Naive thymus-derived CD8-positive, alpha-beta T cell (primary cell): ENCODE measurements around the gene CBLIF. TPM values are rescaled to one million over a fixed set of nuclear protein-coding genes. Genes with fewer than 3 reads are reported as not detected.
A peak's percentile ranks its signal among the peaks of the same experiment; 100 is the strongest.
"Not testable (repeated sequence)": the region's sequence is repeated elsewhere in the genome, so short reads cannot be mapped to it uniquely, and the experiment has no call there.

ENCODE experiments used
- ATAC-seq, 2 donors: fragments of 150-1000 bp; cut with Tn5 transposase in 1 of 2; sonication (Bioruptor Pico), chemical (Tn5 transposase) in 1 of 2; 1 replicate in 1 of 2; 2 replicates in 1 of 2; pipeline ENCODE4 v1.10.0; 2021; ENCODE audit warnings: mild to moderate bottlenecking in 2 of 2, moderate library complexity in 2 of 2
- POLR2A ChIA-PET: fragments of 350-600 bp; sonication (Branson Sonifier 250); formaldehyde crosslinking; loops from one replicate; lab custom pipeline; 2021; ENCODE audit warnings: antibody characterized with exemption; lab: Charles Lee
- DNase-seq, 10 donors: peaks; one replicate each; pipeline versions ENCODE4 v3.0.0 to v3.0.0-alpha.2; 2020 to 2022
- H3K27ac Mint-ChIP-seq, 10 donors: one replicate each; pipeline ENCODE4 v1.8.0; 2020 to 2022; ENCODE audit warnings: mild to moderate bottlenecking in 10 of 10, mixed read lengths in 10 of 10, moderate library complexity in 4 of 10, inconsistent platforms in 1 of 10
- H3K27me3 Mint-ChIP-seq, 5 donors: one replicate each; pipeline ENCODE4 v1.8.0; 2021 to 2022; ENCODE audit warnings: mixed read lengths in 5 of 5
- H3K36me3 Mint-ChIP-seq, 3 donors: one replicate each; pipeline ENCODE4 v1.8.0; 2020 to 2022; ENCODE audit warnings: mixed read lengths in 3 of 3, mild to moderate bottlenecking in 2 of 3, inconsistent platforms in 1 of 3
- H3K4me1 Mint-ChIP-seq, 4 donors: one replicate each; pipeline ENCODE4 v1.8.0; 2021 to 2022; ENCODE audit warnings: mixed read lengths in 4 of 4
- H3K4me3 Mint-ChIP-seq, 10 donors: one replicate each; pipeline ENCODE4 v1.8.0; 2020 to 2022; ENCODE audit warnings: mild to moderate bottlenecking in 10 of 10, mixed read lengths in 10 of 10, moderate library complexity in 6 of 10, inconsistent platforms in 1 of 10
- H3K9me3 Mint-ChIP-seq, 9 donors: one replicate each; pipeline ENCODE4 v1.8.0; 2020 to 2022; ENCODE audit warnings: mixed read lengths in 9 of 9, mild to moderate bottlenecking in 3 of 9, inconsistent platforms in 1 of 9, moderate library complexity in 1 of 9
- polyA plus RNA-seq, 3 donors: library from polyadenylated mRNA; unstranded; fragments of 300-500 nt; fragmentation: Illumina TruSeq; gene quantifications; one replicate each; pipeline ENCODE4 v1.2.3, GENCODE V29; 2021
- total RNA-seq, 8 experiments: library from RNA in 2 of 8; stranded (reverse) in 2 of 8; gene quantifications; one replicate each; pipeline ENCODE4 v1.2.3 and lab custom pipeline; 2021 to 2026

CBLIF gene
- total and polyA plus RNA-seq, 5 experiments from 2014 or later: not detected

DNA sequence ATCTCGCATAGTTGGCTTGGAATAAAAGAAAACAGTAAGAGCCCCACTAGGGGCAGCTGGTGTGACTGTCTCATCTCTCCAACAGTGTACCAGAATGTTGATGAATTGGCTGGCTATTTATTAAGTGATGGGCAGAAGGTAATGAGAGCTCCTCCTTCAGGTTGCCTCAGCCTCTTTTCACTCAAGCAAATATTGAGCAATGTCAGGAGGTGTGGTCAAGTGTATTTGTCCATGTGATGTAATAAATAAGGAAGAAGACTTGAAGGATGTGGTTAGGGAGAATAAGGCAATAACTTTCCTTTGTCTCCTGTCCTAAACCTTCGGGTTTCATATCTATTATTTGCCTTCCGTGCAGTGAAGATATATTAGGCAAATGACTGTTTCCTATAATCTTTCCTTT, 21.1 kb upstream of the CBLIF start, which contains the start of gene TCN1:
Gene TCN1 (minus strand): TSS at position 91 of the 400 bp plus-strand sequence. CDS start 17 bp downstream, at position 74.
- Mint-ChIP-seq H3K27ac (no peak within 1 kb of the TSS), H3K36me3 (peaks cover 0 to 2% (median 0%) of the 10 kb centered on the region in 3 donors), H3K4me3 (no peak within 1 kb of the TSS), H3K9me3 (peaks cover 0 to 14% (median 7%) of the 10 kb centered on the region in 9 donors), H3K4me1 (no peaks in the 10 kb centered on the region), H3K27me3 (peaks cover 1 to 22% (median 11%) of the 10 kb centered on the region in 5 donors)
- POLR2A ChIA-PET: no interaction called here
- ATAC-seq (no peak), DNase-seq (no peak)

DNA sequence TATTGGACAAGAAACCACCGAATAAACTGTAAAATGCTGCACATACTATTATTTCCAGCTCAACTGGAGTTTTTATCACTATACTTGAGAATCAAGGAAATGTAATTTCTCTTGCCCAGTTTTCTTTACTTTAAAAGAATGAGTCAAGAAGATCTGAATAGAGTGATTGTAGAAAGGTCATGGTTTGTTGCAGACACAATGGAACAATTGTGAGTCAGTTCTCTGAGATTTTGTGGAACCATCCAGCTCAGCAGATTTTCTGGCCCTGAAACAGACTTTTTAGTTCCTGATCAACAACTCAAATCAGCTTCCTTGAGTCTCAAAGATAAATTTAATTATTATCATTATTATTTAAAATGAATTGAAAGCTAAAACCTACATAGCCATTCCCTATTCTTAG, 19.7 kb upstream of the CBLIF start:
- H3K27me3 Mint-ChIP-seq: peaks cover 1 to 22% (median 10%) of the 10 kb centered on the region in 5 donors
- H3K36me3 Mint-ChIP-seq: no peaks in the 10 kb centered on the region
- H3K27ac Mint-ChIP-seq: no peak overlapping the region
- DNase-seq (no peak), ATAC-seq (no peak)
- POLR2A ChIA-PET: no interaction called here
- H3K4me1 Mint-ChIP-seq: no peaks in the 10 kb centered on the region
- H3K4me3 Mint-ChIP-seq: no peak overlapping the region
- H3K9me3 Mint-ChIP-seq: peaks cover 0 to 4% (median 0%) of the 10 kb centered on the region in 9 donors

DNA sequence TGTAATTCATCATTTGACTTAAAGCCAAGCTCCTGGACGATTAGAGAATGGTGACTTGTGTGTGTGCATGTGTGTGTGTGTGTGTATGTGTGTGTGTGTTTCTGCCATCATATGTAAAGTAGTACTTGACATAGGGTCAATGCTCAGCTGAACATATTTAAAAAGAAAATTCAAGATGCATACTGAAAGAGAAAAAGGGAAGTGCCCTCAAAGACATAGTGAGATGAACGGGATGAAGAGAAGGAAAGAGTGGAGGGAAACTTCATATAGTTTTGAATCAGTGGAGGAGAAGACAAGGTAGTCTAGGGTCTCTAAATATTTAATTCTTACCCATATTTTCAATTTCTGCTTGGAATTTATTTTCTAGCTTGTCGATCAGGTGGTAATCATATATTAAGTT, 17.0 kb upstream of the CBLIF start:
- no peaks in the 10 kb centered on the region for H3K36me3 Mint-ChIP-seq
- H3K9me3 Mint-ChIP-seq: peaks cover 0 to 3% (median 0%) of the 10 kb centered on the region in 9 donors
- no peak for ATAC-seq
- H3K4me1 Mint-ChIP-seq: peaks cover 0 to 10% (median 0%) of the 10 kb centered on the region in 4 donors
- no peak overlapping the region for H3K4me3 Mint-ChIP-seq
- DNase-seq: no peak
- POLR2A ChIA-PET: no interaction called here
- no peak overlapping the region for H3K27ac Mint-ChIP-seq
- H3K27me3 Mint-ChIP-seq: peaks cover 6 to 37% (median 12%) of the 10 kb centered on the region in 5 donors

DNA sequence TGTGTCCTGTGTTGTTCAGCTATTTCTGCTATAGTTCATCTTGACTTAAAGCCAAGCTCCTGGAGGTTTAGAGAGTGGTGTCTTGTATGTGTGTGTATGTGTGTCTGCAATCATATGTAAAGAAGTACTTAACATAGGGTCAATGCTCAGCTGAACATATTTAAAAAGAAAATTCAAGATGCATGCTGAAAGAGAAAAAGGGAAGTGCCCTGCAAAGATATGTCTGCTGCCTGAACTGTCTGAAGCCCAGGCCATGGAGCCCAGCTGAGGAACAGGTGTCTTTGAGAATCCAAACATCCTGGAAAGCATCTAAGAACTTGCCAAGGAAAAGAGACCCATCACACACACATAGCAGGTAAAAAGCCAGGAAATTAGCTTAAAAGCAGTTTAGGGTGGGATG, 14.4 kb upstream of the CBLIF start:
- POLR2A ChIA-PET: no interaction called here
- ATAC-seq (no peak), DNase-seq (no peak)
- H3K36me3 Mint-ChIP-seq: no peaks in the 10 kb centered on the region
- peaks cover 0 to 19% (median 12%) of the 10 kb centered on the region in 5 donors for H3K27me3 Mint-ChIP-seq
- no peak overlapping the region for H3K4me3 Mint-ChIP-seq
- no peak overlapping the region for H3K27ac Mint-ChIP-seq
- no peaks in the 10 kb centered on the region for H3K9me3 Mint-ChIP-seq
- H3K4me1 Mint-ChIP-seq: peaks cover 0 to 10% (median 0%) of the 10 kb centered on the region in 4 donors

DNA sequence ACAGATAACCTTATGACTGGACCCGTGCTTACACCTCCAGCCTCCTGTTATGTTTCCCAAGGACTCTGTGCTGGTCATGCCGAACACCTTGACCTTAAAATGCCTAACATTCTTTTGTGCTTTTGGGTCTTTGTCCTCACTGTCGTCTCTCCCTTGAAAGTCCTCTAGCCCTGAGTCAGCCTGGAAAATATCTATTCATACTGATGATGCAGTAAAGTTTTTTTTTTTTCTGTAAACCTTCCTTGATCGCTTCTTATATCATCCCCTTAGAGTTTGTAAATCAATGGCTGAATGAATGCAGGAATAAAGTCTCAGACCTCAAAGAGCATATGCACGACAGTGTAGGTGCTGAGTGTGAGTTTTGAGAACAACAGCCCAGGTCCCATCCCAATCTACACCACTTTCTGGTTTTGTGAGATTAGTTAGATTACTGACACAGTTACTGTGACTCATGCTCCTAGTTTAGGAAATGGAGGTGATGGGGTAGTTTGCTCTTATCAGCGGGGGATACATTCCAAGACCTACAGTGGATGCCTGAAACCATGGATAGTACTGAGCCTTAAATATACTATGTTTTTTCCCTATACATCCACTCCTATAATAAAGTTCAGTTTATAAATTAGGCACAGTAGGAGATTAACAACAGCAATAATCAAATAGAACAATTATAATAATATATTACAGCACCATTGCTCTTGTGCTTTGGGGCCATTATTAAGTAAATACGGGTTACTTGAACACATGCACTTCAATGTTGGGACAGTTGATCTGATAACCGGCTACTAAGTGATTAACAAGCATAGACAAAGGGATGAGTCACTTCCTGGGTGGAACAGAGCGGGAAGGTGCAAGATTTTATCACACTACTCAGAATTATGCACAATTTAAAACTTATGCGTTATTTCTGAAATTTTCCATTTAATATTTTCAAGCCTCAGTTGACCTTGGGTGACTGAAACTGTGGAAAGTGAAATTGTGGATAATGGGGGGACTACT, 12.4 kb upstream of the CBLIF start:
- Mint-ChIP-seq H3K36me3 (no peaks in the 10 kb centered on the region), H3K27me3 (peaks cover 2 to 19% (median 9%) of the 10 kb centered on the region in 5 donors), H3K4me3 (no peak overlapping the region), H3K9me3 (no peaks in the 10 kb centered on the region), H3K4me1 (peaks cover 0 to 10% (median 0%) of the 10 kb centered on the region in 4 donors), H3K27ac (peak overlapping the region in 2 of 10 donors; percentile 33 to 52)
- POLR2A ChIA-PET: no interaction called here
- ATAC-seq (no peak), DNase-seq (no peak)

DNA sequence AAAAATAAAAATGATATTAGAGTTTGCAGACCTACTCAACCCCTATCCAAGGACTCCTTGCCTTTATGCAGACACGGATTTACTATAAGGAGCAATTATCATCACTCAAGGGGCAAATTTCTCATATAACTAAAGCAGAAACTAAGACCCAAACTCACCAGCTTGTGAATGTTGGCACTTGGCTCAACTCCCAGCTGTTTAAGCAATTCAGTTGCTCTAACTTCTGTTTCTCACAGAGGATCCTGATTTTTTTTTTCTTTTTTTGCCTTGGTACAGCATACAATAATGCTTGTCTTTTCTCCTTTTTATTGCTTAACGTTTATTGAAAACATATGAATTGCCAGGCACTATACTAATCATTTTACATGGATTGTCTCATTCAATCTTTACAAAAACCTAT, 9.6 kb upstream of the CBLIF start:
- Mint-ChIP-seq H3K27ac (no peak overlapping the region), H3K36me3 (peaks cover 0 to 4% (median 0%) of the 10 kb centered on the region in 3 donors), H3K9me3 (no peaks in the 10 kb centered on the region), H3K27me3 (peaks cover 2 to 19% (median 8%) of the 10 kb centered on the region in 5 donors), H3K4me3 (no peak overlapping the region), H3K4me1 (peaks cover 0 to 10% (median 0%) of the 10 kb centered on the region in 4 donors)
- no peak for DNase-seq
- no peak for ATAC-seq
- POLR2A ChIA-PET: no interaction called here

DNA sequence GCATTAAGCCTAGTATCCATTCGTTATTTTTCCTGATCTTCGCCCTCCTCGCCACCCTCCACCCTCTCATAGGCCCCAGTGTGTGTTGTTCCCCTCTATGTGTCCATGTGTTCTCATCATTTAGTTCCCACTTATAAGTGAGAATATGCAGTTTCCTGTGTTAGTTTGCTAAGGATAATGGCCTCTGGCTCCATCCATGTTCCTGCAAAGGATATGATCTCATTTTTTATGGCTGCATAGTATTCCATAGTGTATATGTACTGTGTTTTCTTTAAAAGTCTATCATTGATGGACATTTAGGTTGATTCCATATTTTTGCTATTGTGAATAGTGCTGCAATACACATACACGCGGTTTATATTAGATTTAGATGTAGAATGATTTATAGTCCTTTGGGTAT, 6.1 kb upstream of the CBLIF start:
- H3K36me3 Mint-ChIP-seq, H3K27me3 Mint-ChIP-seq, H3K4me3 Mint-ChIP-seq, POLR2A ChIA-PET, H3K9me3 Mint-ChIP-seq, DNase-seq, ATAC-seq, H3K4me1 Mint-ChIP-seq: not testable (repeated sequence)
- H3K27ac Mint-ChIP-seq: peak overlapping the region in 1 of 10 donors; percentile 5

DNA sequence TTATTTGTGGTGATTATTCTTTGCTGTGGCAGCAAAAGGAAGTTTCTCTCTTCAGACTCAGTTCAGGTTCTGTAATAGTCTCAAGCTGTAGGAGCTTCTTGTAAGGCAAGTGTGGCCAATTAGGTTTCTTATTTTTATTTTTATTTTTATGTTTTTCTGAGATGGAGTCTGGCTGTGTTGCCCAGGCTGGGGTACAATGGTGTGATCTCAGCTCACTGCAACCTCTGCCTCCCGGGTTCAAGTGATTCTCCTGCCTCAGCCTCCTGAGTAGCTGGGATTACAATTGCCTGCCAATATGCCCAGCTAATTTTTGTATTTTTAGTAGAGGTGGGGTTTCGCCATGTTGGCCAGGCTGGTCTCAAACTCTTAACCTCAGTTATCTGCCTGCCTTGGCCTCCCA, 4.3 kb upstream of the CBLIF start:
- DNase-seq, H3K27ac Mint-ChIP-seq, H3K4me1 Mint-ChIP-seq, H3K4me3 Mint-ChIP-seq, H3K36me3 Mint-ChIP-seq, POLR2A ChIA-PET, H3K27me3 Mint-ChIP-seq, ATAC-seq, H3K9me3 Mint-ChIP-seq: not testable (repeated sequence)

DNA sequence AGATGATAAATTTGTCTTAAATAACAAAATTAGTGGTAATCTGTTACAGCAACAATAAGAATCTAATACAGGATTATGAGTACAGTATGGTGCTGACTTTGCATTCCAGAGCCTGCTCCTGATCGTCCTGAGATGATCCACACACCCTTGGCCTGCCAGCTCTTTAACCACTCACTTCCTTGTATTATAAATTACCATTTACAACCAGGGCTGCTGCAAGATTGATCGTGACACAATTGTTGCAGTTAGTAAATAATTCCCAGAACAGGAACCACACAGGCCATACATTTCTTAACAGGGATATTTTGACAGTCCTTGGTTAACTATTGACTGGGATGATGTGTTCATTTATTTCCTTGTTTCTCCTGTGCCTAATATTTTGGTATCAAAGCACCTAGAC, 3.8 kb upstream of the CBLIF start:
- Mint-ChIP-seq H3K27me3 (peaks cover 0 to 4% (median 3%) of the 10 kb centered on the region in 5 donors), H3K4me1 (no peaks in the 10 kb centered on the region), H3K9me3 (peaks cover 0 to 4% (median 0%) of the 10 kb centered on the region in 9 donors), H3K4me3 (no peak overlapping the region), H3K36me3 (peaks cover 0 to 4% (median 0%) of the 10 kb centered on the region in 3 donors), H3K27ac (no peak overlapping the region)
- POLR2A ChIA-PET: no interaction called here
- DNase-seq (no peak), ATAC-seq (no peak)

DNA sequence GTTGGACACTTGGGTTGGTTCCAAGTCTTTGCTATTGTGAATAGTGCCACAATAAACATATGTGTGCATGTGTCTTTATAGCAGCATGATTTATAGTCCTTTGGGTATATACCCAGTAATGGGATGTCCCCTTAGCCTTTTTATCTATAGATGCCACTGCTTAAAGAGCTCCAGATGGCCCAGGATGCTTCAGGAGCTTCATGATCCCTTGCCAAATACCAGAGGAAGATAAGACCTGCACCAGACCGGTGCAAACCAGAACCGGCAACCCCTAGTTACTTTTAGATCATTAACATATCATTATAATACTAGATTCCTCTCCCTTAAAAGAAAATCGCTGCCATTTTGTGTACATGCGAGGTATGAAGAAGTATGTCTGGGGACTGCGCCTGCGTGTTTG, 3.1 kb upstream of the CBLIF start:
- H3K4me1 Mint-ChIP-seq, H3K36me3 Mint-ChIP-seq, H3K27me3 Mint-ChIP-seq, ATAC-seq, POLR2A ChIA-PET, H3K9me3 Mint-ChIP-seq, DNase-seq, H3K4me3 Mint-ChIP-seq, H3K27ac Mint-ChIP-seq: not testable (repeated sequence)

DNA sequence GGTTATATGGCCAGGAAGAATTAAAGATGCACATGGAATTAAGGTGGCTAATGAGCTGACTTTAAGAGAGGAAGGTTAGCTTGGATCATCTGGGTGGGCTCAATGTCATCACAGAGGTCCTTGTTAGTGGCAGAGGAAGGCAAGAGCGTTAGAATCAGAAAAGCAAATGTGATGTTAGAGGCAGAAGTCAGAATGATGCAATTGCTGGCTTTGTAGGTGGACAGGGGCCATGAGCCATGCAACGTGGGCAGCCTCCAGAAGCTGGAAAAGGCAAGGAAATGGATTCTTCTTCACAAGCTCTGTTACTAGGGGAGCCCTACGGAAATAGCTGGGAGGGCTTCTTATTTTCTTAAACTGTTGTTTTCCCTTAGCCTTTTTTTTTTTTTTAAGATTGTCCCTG, 2.3 kb upstream of the CBLIF start:
- Mint-ChIP-seq H3K9me3 (peaks cover 0 to 4% (median 0%) of the 10 kb centered on the region in 9 donors), H3K4me1 (no peaks in the 10 kb centered on the region), H3K36me3 (peaks cover 0 to 4% (median 0%) of the 10 kb centered on the region in 3 donors), H3K27me3 (peaks cover 0 to 4% (median 1%) of the 10 kb centered on the region in 5 donors), H3K4me3 (no peak overlapping the region), H3K27ac (no peak overlapping the region)
- POLR2A ChIA-PET: no interaction called here
- ATAC-seq (no peak), DNase-seq (no peak)

DNA sequence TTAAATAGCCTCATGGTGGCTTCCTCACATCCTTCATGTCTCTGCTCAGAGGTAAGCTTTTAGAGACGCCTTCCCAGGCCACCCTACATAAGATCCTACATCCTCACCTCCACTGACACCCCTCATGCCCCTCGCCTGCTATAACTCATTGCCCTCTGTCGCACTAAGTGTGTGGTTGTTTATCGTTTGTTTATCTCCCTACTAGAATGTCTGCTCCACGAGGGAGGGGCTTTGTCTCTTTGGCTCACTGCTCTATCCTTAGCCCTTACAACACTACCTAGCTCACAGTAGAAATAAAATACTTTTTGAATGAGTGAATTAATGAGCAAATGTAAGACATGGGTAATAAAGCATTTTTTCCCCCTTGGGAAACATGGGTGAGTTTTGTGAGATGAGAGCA, 1.3 kb upstream of the CBLIF start:
- ATAC-seq (no peak), DNase-seq (no peak)
- peaks cover 0 to 4% (median 0%) of the 10 kb centered on the region in 3 donors for H3K36me3 Mint-ChIP-seq
- no peak overlapping the region for H3K4me3 Mint-ChIP-seq
- H3K4me1 Mint-ChIP-seq: no peaks in the 10 kb centered on the region
- POLR2A ChIA-PET: no interaction called here
- peaks cover 0 to 4% (median 0%) of the 10 kb centered on the region in 9 donors for H3K9me3 Mint-ChIP-seq
- no peak overlapping the region for H3K27ac Mint-ChIP-seq
- H3K27me3 Mint-ChIP-seq: peaks cover 0 to 13% (median 3%) of the 10 kb centered on the region in 5 donors

DNA sequence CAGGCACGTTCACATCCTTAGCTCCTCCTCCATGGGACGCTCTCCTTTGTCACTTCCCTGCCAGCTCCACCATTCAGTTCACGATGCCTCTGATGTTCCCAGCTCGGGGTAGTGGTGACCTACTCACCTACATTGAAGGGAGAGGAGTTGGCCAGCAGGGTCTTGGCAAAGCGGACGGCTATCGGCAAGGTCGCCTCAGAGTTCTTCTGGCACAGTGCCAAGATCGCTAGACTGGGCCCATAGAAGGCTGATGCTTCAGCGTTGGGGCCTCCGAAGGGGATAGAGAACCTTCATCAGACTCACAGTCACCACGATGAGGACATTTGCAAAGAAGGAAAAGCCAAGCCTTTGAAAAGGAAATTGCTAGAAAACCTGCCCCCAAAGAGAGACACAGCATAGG, 3.0 kb downstream of the CBLIF start:
- no peak overlapping the region for H3K4me3 Mint-ChIP-seq
- no peak for ATAC-seq

More for the DNA sequence above, 3.0 kb downstream of the CBLIF start:
- Mint-ChIP-seq H3K4me1 (no peaks in the 10 kb centered on the region), H3K27me3 (peaks cover 0 to 10% (median 2%) of the 10 kb centered on the region in 5 donors), H3K9me3 (no peaks in the 10 kb centered on the region), H3K27ac (no peak overlapping the region), H3K36me3 (no peaks in the 10 kb centered on the region)
- POLR2A ChIA-PET: interaction anchor here (0.5 kb wide), 1 partner anchor 512 kb away, joined by 4 read pairs; no protein-coding TSS in a partner anchor
- DNase-seq: no peak
